ENCODE measurements around the gene TMA7.
"Not testable (repeated sequence)": the region's sequence is repeated elsewhere in the genome, so short reads cannot be mapped to it uniquely, and the experiment has no call there.

Gene TMA7

GRCh38 chr3:48472923-48473616 is 33.0 kb downstream of the TMA7 start:
- Histone ChIP-seq H3K9me3 (ENCODE audit: severe bottlenecking) (no peaks in the 10 kb centered on the region), H3K4me3 (ENCODE audit: low read depth, low read length) (peak overlapping the region; percentile 62), H3K27ac (peak overlapping the region; percentile 93), H3K27me3 (ENCODE audit: insufficient read depth, low read depth, severe bottlenecking) (no peaks in the 10 kb centered on the region), H3K36me3 (peaks cover 1% of the 10 kb centered on the region; the same call in 1 of the 2 replicates)
- DNase-seq, result peak; percentile 96
- peak; percentile 78 for TF ChIP-seq CTCF (IDR thresholded peaks at IDR 0.05; ENCODE audit: low read depth, low read length)

- Histone ChIP-seq H3K27ac (peak overlapping the region; percentile 93), H3K9me3 (ENCODE audit: severe bottlenecking) (no peaks in the 10 kb centered on the region), H3K36me3 (no peaks in the 10 kb centered on the region; the same call in 1 of the 2 replicates), H3K27me3 (ENCODE audit: insufficient read depth, low read depth, severe bottlenecking) (no peaks in the 10 kb centered on the region), H3K4me3 (ENCODE audit: low read depth, low read length) (no peak overlapping the region)
- DNase-seq, result no peak
- TF ChIP-seq CTCF (IDR thresholded peaks at IDR 0.05; ENCODE audit: low read depth, low read length), result no peak
Observed at GRCh38 chr3:48473617-48473952, 33.5 kb downstream of the TMA7 start.

GRCh38 chr3:48474031-48474430 is 34.0 kb downstream of the TMA7 start:
- not testable (repeated sequence) for H3K4me3 ChIP-seq (ENCODE audit: low read depth, low read length); H3K27ac ChIP-seq; DNase-seq; H3K9me3 ChIP-seq (ENCODE audit: severe bottlenecking); H3K36me3 ChIP-seq; H3K27me3 ChIP-seq (ENCODE audit: insufficient read depth, low read depth, severe bottlenecking)

- Histone ChIP-seq H3K27me3 (ENCODE audit: insufficient read depth, low read depth, severe bottlenecking) (no peaks in the 10 kb centered on the region), H3K9me3 (ENCODE audit: severe bottlenecking) (no peaks in the 10 kb centered on the region), H3K36me3 (no peaks in the 10 kb centered on the region), H3K27ac (no peak overlapping the region), H3K4me3 (ENCODE audit: low read depth, low read length) (no peak overlapping the region)
- no peak for DNase-seq
- no peak for TF ChIP-seq CTCF (IDR thresholded peaks at IDR 0.05; ENCODE audit: low read depth, low read length)
Observed at GRCh38 chr3:48474619-48475018, 34.6 kb downstream of the TMA7 start.

- Histone ChIP-seq H3K9me3 (ENCODE audit: severe bottlenecking) (no peaks in the 10 kb centered on the region), H3K4me3 (ENCODE audit: low read depth, low read length) (no peak overlapping the region), H3K27ac (no peak overlapping the region), H3K27me3 (ENCODE audit: insufficient read depth, low read depth, severe bottlenecking) (no peaks in the 10 kb centered on the region), H3K36me3 (no peaks in the 10 kb centered on the region)
- no peak for DNase-seq
- TF ChIP-seq CTCF (IDR thresholded peaks at IDR 0.05; ENCODE audit: low read depth, low read length), result no peak
Observed at GRCh38 chr3:48475188-48475587, 35.1 kb downstream of the TMA7 start.

- H3K27ac ChIP-seq, result no peak overlapping the region
Observed at GRCh38 chr3:48476426-48477053, 36.5 kb downstream of the TMA7 start.

More at GRCh38 chr3:48476426-48477053, 36.5 kb downstream of the TMA7 start:
- no peak for DNase-seq
- Histone ChIP-seq H3K4me3 (ENCODE audit: low read depth, low read length) (no peak overlapping the region), H3K9me3 (ENCODE audit: severe bottlenecking) (no peaks in the 10 kb centered on the region), H3K36me3 (no peaks in the 10 kb centered on the region), H3K27me3 (ENCODE audit: insufficient read depth, low read depth, severe bottlenecking) (no peaks in the 10 kb centered on the region)
- no peak for TF ChIP-seq CTCF (IDR thresholded peaks at IDR 0.05; ENCODE audit: low read depth, low read length)

Measured in WERI-Rb-1 (cell line).